Naive thymus-derived CD8-positive, alpha-beta T cell (primary cell): Measurements from ENCODE around the gene SLC44A4. TPM values are rescaled to one million over a fixed set of nuclear protein-coding genes. Genes with fewer than 3 reads are reported as not detected.
"Not testable (repeated sequence)": the region's sequence is repeated elsewhere in the genome, so short reads cannot be mapped to it uniquely, and the experiment has no call there.

Experiments used
- ATAC-seq, 2 donors: fragments of 150-1000 bp; cut with Tn5 transposase in 1 of 2; sonication (Bioruptor Pico), chemical (Tn5 transposase) in 1 of 2; 1 replicate in 1 of 2; 2 replicates in 1 of 2; pipeline ENCODE4 v1.10.0; 2021; ENCODE audit warnings: mild to moderate bottlenecking in 2 of 2, moderate library complexity in 2 of 2
- POLR2A ChIA-PET: fragments of 350-600 bp; sonication (Branson Sonifier 250); formaldehyde crosslinking; loops from one replicate; lab custom pipeline; 2021; ENCODE audit warnings: antibody characterized with exemption; lab: Charles Lee
- DNase-seq, 10 donors: peaks; one replicate each; pipeline versions ENCODE4 v3.0.0 to v3.0.0-alpha.2; 2020 to 2022
- H3K27ac Mint-ChIP-seq, 10 donors: one replicate each; pipeline ENCODE4 v1.8.0; 2020 to 2022; ENCODE audit warnings: mild to moderate bottlenecking in 10 of 10, mixed read lengths in 10 of 10, moderate library complexity in 4 of 10, inconsistent platforms in 1 of 10
- H3K27me3 Mint-ChIP-seq, 5 donors: one replicate each; pipeline ENCODE4 v1.8.0; 2021 to 2022; ENCODE audit warnings: mixed read lengths in 5 of 5
- H3K36me3 Mint-ChIP-seq, 3 donors: one replicate each; pipeline ENCODE4 v1.8.0; 2020 to 2022; ENCODE audit warnings: mixed read lengths in 3 of 3, mild to moderate bottlenecking in 2 of 3, inconsistent platforms in 1 of 3
- H3K4me1 Mint-ChIP-seq, 4 donors: one replicate each; pipeline ENCODE4 v1.8.0; 2021 to 2022; ENCODE audit warnings: mixed read lengths in 4 of 4
- H3K4me3 Mint-ChIP-seq, 10 donors: one replicate each; pipeline ENCODE4 v1.8.0; 2020 to 2022; ENCODE audit warnings: mild to moderate bottlenecking in 10 of 10, mixed read lengths in 10 of 10, moderate library complexity in 6 of 10, inconsistent platforms in 1 of 10
- H3K9me3 Mint-ChIP-seq, 9 donors: one replicate each; pipeline ENCODE4 v1.8.0; 2020 to 2022; ENCODE audit warnings: mixed read lengths in 9 of 9, mild to moderate bottlenecking in 3 of 9, inconsistent platforms in 1 of 9, moderate library complexity in 1 of 9
- polyA plus RNA-seq, 3 donors: library from polyadenylated mRNA; unstranded; fragments of 300-500 nt; fragmentation: Illumina TruSeq; gene quantifications; one replicate each; pipeline ENCODE4 v1.2.3, GENCODE V29; 2021
- total RNA-seq, 8 experiments: library from RNA in 2 of 8; stranded (reverse) in 2 of 8; gene quantifications; one replicate each; pipeline ENCODE4 v1.2.3 and lab custom pipeline; 2021 to 2026

SLC44A4 gene
- total and polyA plus RNA-seq, 5 experiments from 2014 or later: not detected

DNA sequence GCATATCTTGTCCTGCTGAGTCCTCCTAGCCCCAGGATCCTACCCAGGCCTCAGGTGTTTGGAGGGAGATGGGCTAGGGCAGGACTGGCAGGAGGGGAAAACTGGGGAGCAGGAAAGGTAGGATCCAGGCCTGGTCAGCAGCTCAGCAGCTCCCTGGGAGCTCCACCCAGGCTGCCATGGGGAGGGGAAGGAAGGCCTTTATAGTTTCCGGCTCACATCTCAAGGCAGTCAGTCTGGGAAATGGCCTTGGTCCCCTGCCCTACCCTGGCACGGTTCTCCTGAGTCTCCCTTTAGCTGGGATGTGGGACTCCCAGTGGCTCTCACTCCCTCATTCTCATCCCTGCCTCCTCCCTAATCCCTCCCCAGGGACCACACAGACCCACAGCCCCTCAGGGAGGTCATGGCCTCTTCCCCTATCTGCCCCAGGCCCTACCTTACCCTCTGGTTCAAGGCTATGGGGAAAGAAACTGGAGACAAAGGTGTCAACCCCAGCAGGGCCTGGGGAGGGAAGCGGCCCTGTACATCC lies 1.6 kb downstream of the SLC44A4 start:
- Mint-ChIP-seq H3K27me3 (no peaks in the 10 kb centered on the region), H3K9me3 (no peaks in the 10 kb centered on the region), H3K27ac (peak overlapping the region in 1 of 10 donors; percentile 48), H3K36me3 (peaks cover 0 to 32% (median 18%) of the 10 kb centered on the region in 3 donors), H3K4me3 (no peak overlapping the region), H3K4me1 (peaks cover 0 to 6% (median under 1%) of the 10 kb centered on the region in 4 donors)
- DNase-seq: no peak
- POLR2A ChIA-PET: interaction anchor here (1.4 kb wide), 1 partner anchor 25 kb away, joined by 3 read pairs; no protein-coding TSS in a partner anchor
- ATAC-seq: no peak

DNA sequence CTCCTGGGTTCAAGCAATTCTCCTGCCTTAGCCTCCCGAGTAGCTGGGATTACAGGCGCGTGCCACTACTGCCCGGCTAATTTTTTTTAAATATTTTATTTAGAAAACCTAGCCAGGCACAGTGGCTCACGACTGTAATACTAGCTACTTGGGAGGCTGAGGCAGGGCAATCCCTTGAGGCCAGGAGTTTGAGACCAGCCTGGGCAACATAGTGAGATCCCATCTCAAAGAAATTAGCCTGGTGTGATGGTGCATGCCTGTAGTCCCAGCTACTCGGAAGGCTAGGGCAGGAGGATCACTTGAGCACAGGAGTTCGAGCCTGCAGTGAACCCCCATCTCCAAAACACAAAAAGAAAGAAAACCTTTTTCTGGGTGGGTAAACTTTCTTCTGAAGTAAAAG lies 2.4 kb downstream of the SLC44A4 start:
- POLR2A ChIA-PET: interaction anchor here (0.8 to 1.4 kb wide), 2 partner anchors 9 to 26 kb away, joined by 3 read pairs; no protein-coding TSS in a partner anchor
- H3K4me1 Mint-ChIP-seq: peaks cover 0 to 5% (median under 1%) of the 10 kb centered on the region in 4 donors
- ATAC-seq: no peak

DNA sequence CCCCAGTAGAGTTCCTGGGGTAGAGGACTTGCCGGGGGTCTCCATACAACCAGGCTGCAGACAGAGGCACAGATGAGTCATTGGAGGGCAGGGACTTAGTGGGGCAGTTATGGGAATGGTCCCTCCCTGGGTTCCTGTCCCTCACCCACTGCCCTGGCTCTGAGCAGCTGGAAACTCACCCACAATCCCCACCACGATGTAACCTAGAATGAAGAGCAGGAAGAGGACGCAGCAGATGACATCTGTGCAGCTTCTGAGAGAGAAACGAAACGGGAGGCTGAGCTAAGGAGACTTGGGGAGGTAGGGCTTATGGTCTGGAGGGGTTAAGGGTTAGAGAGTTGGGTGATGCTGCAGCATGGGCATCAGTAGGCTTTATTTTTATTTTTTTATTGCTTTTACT lies 2.9 kb downstream of the SLC44A4 start:
- Mint-ChIP-seq H3K27ac (peak overlapping the region in 5 of 10 donors; percentile 46 to 71 (median 66)), H3K27me3 (peaks cover 0 to 2% (median 0%) of the 10 kb centered on the region in 5 donors), H3K4me1 (peaks cover 0 to 5% (median under 1%) of the 10 kb centered on the region in 4 donors), H3K9me3 (no peaks in the 10 kb centered on the region), H3K4me3 (no peak overlapping the region), H3K36me3 (peaks cover 0 to 19% (median 8%) of the 10 kb centered on the region in 3 donors)
- ATAC-seq (no peak), DNase-seq (no peak)
- POLR2A ChIA-PET: interaction anchor here (0.8 kb wide), 1 partner anchor 8 kb away, joined by 3 read pairs; no protein-coding TSS in a partner anchor

More for the DNA sequence above, 2.4 kb downstream of the SLC44A4 start:
- no peak for DNase-seq
- Mint-ChIP-seq H3K9me3 (no peaks in the 10 kb centered on the region), H3K27ac (peak overlapping the region in 1 of 10 donors; percentile 46), H3K27me3 (peaks cover 0 to 2% (median 0%) of the 10 kb centered on the region in 5 donors), H3K36me3 (peaks cover 0 to 24% (median 12%) of the 10 kb centered on the region in 3 donors), H3K4me3 (no peak overlapping the region)

DNA sequence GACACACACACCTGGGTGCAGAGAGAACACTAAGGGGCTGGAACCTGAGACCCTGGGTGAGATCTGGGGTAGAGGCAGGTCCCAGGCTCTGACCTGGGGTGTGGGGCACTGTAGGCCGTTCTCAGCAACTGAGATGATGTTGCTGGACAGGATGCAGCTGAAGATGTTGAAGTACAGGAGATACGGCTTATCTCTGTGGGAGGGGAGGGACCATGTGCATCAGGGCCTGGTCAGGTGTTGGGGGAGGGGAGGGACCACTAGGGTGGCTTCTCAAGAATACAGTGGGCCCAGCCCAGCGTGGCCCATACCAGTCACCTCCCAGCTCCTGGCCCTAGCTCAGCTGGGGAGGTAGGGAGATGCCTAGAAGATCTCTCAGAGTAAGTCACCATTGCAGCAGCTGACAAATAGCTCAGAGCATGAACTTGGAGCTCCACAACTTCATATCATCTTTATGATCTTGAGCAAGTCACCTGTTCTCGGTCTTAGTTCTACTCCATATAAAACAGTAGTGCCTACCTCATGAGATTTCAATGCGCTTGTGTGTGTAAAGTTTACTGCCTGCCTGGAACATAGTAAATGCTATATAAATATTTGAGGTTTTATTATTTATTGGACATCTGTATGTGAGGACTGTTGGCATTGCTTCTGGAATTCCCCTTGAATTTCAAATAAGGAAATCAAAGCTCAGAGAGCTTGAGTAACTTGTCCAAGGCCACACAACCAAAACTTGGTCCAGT lies 3.8 kb downstream of the SLC44A4 start:
- H3K9me3 Mint-ChIP-seq: no peaks in the 10 kb centered on the region
- no peak for DNase-seq
- H3K27me3 Mint-ChIP-seq: peaks cover 0 to 2% (median 0%) of the 10 kb centered on the region in 5 donors
- POLR2A ChIA-PET: no interaction called here
- no peak overlapping the region for H3K4me3 Mint-ChIP-seq
- H3K36me3 Mint-ChIP-seq: peaks cover 0 to 11% (median 6%) of the 10 kb centered on the region in 3 donors
- peak overlapping the region in 2 of 10 donors; percentile 19 to 71 for H3K27ac Mint-ChIP-seq
- ATAC-seq: no peak
- peaks cover 0 to 5% (median under 1%) of the 10 kb centered on the region in 4 donors for H3K4me1 Mint-ChIP-seq

DNA sequence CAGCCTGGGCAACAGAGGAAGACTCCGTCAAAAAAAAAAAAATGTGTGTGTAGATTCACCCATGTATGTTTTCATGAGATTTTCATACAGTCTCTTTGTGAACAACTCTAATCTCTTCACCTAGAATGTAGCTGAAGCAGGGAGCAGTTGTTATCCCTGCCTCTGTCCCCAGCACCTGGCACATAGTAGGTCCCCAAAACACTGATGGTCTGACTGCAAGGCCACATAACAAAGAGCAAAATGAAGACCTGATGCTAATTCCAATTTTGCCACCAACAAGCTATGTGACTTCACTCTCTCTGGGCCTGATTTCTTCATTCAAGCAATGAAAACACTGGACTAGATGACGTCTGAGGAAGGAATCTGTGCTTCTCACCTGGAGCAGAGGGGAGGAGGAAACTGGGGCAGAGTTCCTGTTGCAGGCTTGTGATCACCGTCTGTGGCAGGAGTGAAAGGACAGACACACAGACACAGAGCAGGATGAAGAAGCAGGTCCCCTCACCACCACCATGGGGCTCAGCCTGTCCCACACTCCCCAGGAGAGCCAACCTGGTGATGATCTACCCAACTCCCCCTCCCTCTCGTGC lies 4.6 kb downstream of the SLC44A4 start:
- ATAC-seq (no peak), DNase-seq (no peak)
- peak overlapping the region in 4 of 10 donors; percentile 19 to 75 (median 62) for H3K27ac Mint-ChIP-seq
- POLR2A ChIA-PET: no interaction called here
- peaks cover 0 to 2% (median 0%) of the 10 kb centered on the region in 5 donors for H3K27me3 Mint-ChIP-seq
- H3K4me1 Mint-ChIP-seq: peaks cover 0 to 5% (median under 1%) of the 10 kb centered on the region in 4 donors
- H3K9me3 Mint-ChIP-seq: no peaks in the 10 kb centered on the region
- H3K36me3 Mint-ChIP-seq: peaks cover 0 to 3% (median 0%) of the 10 kb centered on the region in 3 donors
- no peak overlapping the region for H3K4me3 Mint-ChIP-seq

DNA sequence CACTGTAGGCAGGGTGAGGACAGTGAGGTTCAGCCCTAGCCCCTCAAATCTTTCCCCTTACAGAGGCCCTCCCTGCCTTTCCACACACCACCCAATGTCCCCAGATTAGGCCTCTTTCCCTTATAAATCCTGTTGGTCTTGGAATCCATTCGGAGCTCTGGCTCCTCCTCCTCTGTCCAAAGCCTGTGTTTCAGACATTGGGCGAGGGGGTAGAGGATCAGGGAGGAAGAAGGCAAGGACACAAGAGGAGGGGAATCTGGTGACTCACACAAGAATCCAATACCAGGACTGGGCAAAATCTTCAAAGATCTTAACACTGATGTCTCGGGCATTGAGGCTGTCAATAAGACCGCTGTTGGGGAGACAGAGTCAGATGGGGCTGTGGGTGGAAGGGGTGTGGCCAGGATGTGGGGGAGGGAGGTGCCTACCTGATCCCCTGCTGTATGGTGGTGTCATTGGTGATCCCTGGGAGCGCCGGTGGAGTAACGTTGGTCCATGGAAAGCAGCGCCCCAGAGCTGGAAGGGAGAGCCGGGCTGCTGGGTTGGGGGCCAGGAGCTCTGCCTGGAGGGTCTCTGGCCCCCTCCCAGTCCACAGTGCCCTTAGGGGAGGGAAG lies 7.6 kb downstream of the SLC44A4 start:
- peak overlapping the region in 1 of 10 donors; percentile 68 for H3K27ac Mint-ChIP-seq
- DNase-seq: no peak
- no peaks in the 10 kb centered on the region for H3K36me3 Mint-ChIP-seq
- no peak for ATAC-seq
- H3K27me3 Mint-ChIP-seq: peaks cover 0 to 2% (median 0%) of the 10 kb centered on the region in 5 donors
- H3K4me3 Mint-ChIP-seq: no peak overlapping the region
- peaks cover 0 to 5% (median under 1%) of the 10 kb centered on the region in 4 donors for H3K4me1 Mint-ChIP-seq
- no peaks in the 10 kb centered on the region for H3K9me3 Mint-ChIP-seq
- POLR2A ChIA-PET: interaction anchor here (0.6 kb wide), 1 partner anchor 95 kb away, joined by 3 read pairs; no protein-coding TSS in a partner anchor

DNA sequence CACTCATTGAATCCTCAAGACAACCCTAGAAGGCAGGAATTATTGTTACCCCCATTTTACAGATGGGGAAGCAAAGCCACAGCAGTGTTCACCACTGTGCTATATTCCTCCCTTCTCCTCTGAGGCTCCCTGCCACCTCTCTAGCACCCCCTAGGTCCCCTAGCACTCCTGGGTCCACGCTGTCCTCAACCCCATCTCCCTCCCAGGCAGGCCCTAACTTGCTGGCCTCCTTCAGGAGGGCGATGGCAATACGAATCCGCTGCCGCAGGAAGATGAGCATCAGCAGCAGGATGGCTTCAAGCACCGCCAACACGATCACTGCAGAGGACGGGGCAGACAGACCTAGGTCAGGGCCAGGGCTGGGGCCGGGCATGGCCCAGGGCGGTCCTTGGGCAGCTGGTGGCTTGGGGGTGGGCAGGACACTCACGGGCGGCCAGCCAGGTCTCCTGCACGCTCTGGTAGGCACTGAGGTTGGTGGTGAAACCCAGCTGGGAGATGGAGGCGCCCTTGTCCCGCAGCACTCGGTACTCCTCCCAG lies 8.3 kb downstream of the SLC44A4 start:
- Mint-ChIP-seq H3K27me3 (peaks cover 0 to 2% (median 0%) of the 10 kb centered on the region in 5 donors), H3K36me3 (no peaks in the 10 kb centered on the region), H3K4me1 (peaks cover 0 to 2% (median under 1%) of the 10 kb centered on the region in 4 donors), H3K27ac (no peak overlapping the region), H3K4me3 (no peak overlapping the region), H3K9me3 (no peaks in the 10 kb centered on the region)
- DNase-seq (no peak), ATAC-seq (no peak)
- POLR2A ChIA-PET: interaction anchor here (0.6 kb wide), 1 partner anchor 40 kb away, joined by 5 read pairs; no protein-coding TSS in a partner anchor

DNA sequence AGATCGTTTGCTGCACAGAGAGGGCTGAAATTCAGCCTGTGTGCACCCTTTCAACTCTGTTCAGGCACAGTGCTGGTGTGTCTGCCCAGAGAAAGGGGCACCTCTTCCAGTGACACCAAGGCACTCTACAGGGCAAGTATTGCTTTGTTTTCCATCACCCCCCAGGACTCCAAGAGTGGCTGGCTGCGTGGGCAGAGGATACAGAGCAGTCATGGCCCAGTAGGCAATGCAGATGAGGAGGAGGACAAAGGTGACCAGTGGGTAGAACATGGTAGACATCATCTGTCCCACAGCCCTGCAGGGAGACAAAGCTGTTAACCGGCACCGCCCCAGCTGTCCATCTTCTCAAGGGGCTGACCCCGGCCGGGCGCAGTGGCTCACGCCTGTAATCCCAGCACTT lies 9.5 kb downstream of the SLC44A4 start:
- peaks cover 1 to 6% (median 2%) of the 10 kb centered on the region in 4 donors for H3K4me1 Mint-ChIP-seq
- no peak overlapping the region for H3K4me3 Mint-ChIP-seq
- no peak for ATAC-seq
- POLR2A ChIA-PET: no interaction called here
- H3K36me3 Mint-ChIP-seq: no peaks in the 10 kb centered on the region
- peak overlapping the region in 1 of 10 donors; percentile 27 for H3K27ac Mint-ChIP-seq
- DNase-seq: no peak
- H3K9me3 Mint-ChIP-seq: no peaks in the 10 kb centered on the region
- H3K27me3 Mint-ChIP-seq: peaks cover 0 to 2% (median 0%) of the 10 kb centered on the region in 5 donors

DNA sequence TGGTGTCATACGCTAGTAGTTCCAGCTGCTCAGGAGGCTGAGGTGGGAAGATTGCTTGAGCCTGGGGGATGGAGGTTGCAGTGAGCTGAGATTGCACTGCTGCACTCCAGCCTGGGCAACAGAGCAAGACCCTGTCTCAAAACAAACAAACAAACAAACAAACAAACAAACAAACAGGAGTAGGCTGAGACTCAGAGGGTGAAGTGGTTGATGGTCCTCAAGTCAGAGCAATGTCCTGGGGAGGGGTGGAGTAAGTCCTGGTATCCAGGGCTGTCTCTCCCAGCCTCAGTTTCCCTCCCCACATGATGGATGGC lies 10.2 kb downstream of the SLC44A4 start:
- POLR2A ChIA-PET: interaction anchor here (0.7 to 0.9 kb wide), 2 partner anchors 12 to 33 kb away, joined by 3 read pairs; no protein-coding TSS in a partner anchor
- ATAC-seq, H3K27ac Mint-ChIP-seq, H3K27me3 Mint-ChIP-seq, H3K4me1 Mint-ChIP-seq, H3K9me3 Mint-ChIP-seq, H3K4me3 Mint-ChIP-seq, DNase-seq, H3K36me3 Mint-ChIP-seq: not testable (repeated sequence)

DNA sequence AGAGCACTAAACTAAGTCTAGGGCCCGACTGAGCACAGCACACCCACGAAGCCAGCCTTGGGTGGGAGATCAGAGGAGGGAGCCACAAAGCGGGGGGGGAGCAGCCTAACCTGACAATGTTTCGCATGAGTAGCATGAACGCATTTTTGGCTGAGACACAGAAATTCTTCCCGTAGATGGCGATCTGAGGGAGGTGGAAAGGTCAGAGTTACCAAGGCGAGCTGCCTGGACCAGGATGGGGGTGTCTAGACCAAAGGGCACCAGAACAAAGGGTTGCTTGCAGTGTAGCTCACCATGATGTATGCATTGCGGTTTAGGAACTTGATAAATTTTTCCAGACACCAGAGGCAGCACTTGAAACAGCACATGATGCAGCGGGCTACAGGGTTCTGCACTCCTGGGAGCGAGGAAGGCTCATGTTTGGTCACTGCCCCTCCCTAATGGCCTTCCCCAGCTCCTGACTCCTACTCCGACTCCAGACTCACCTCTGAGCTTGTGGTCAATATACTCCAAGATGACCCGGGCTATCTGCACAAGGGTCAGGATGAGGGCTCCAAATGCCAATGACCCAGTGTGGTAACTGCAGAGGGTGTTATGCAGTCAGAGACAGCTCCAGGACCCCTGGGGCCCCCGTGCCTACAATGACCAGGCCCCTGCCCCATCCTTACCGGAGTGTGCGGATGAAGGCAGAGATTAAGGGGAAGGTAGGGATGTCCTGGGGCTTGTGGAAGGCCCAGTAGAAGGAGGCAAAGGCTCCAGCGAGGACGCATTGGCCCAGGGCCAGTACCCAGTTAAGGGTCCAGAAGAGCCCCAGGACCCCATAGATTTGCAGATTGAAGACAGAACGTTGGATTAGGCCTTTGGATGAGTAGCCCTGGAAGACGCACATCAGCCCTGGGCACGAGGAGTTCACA lies 13.3 kb downstream of the SLC44A4 start:
- no peak for ATAC-seq
- peak overlapping the region in 3 of 10 donors; percentile 7 to 42 (median 22) for H3K4me3 Mint-ChIP-seq
- peak overlapping the region in 2 of 10 donors; percentile 43 to 59 for H3K27ac Mint-ChIP-seq
- no peaks in the 10 kb centered on the region for H3K36me3 Mint-ChIP-seq
- H3K9me3 Mint-ChIP-seq: no peaks in the 10 kb centered on the region
- no peaks in the 10 kb centered on the region for H3K27me3 Mint-ChIP-seq
- POLR2A ChIA-PET: interaction anchor here (1.0 kb wide), 1 partner anchor 203 kb away, joined by 4 read pairs; no protein-coding TSS in a partner anchor
- DNase-seq: no peak
- H3K4me1 Mint-ChIP-seq: peaks cover 16 to 30% (median 26%) of the 10 kb centered on the region in 4 donors

DNA sequence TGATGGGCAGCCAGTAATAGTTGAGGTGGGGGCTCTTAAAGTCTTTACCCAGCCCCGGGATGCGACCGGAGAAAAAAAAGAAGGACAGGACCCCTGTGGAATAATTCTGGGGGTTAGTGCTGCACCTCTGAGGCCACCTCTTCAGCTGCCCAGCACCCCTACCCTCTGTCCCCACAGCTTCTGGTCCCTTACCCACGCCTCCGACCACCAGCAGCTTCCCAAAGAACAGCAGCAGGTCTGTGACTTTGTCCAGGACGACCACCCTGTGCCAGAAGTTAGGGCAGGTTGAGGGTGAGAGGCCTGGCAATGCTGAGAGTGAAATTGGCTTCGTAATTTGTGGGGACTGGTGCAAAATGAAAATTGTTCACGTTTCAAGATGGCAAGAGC lies 14.0 kb downstream of the SLC44A4 start:
- Mint-ChIP-seq H3K4me1 (peaks cover 16 to 30% (median 27%) of the 10 kb centered on the region in 4 donors), H3K9me3 (no peaks in the 10 kb centered on the region), H3K27ac (peak overlapping the region in 2 of 10 donors; percentile 43 to 59), H3K4me3 (peak overlapping the region in 2 of 10 donors; percentile 97 to 98), H3K36me3 (peaks cover 0 to 3% (median 0%) of the 10 kb centered on the region in 3 donors), H3K27me3 (no peaks in the 10 kb centered on the region)
- POLR2A ChIA-PET: interaction anchor here (1.0 to 3.2 kb wide), 2 partner anchors 33 to 202 kb away, joined by 4 to 30 read pairs; partner anchors contain the start of gene EHMT2
- ATAC-seq (no peak), DNase-seq (no peak)
